GM12892 (cell line): ENCODE data around the gene ABHD16B.

ENCODE experiments used
- POLR2A ChIP-seq: IDR thresholded peaks from 2 replicates; pipeline ENCODE4 v1.6.1; 2011; ENCODE audit warnings: low read depth, low read length, control low read depth
- POLR2AphosphoS5 ChIP-seq: IDR thresholded peaks from 2 replicates; pipeline ENCODE4 v1.6.1; 2011; ENCODE audit warnings: low read depth, low read length, control low read depth

DNA sequence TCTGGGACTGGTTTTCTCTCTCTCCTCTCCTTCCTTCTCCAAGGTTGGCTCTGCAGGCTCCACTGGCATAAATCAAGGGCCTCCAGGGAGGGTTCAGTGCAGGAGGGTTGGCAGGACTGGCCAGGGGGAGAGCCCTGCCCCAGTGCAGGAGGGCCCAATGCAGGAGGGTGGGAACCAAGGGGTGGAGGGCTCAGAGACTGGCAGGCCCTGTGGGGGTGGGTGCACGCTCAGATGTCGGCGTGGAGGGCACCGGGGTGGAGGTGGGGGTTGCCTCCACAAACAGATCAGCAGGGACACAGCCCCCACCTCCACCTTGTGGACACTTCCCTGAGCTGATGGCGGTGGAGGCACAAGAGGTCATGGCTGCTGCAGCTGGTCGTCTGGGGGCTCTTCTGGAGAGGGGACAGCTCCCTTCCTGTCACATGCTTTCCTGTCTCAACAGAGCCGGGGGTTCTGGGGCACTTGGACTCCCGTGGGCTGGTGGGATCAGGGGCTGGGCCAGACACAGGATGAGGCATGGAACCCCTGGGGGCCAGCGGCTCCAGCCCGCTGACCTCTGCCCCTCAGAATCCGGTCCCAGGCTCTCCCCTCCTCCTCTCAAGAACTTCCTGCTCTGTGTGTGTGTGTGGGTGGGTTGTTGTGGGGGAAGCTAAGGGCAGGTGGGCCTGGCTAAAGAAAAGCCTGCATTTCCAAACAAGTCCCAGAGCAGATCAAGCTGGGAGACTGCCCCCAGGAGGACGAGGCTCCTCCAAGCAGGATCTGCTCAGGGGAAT lies 2.7 kb upstream of the ABHD16B start:
- TF ChIP-seq POLR2A (no peak), POLR2AphosphoS5 (no peak)
